HG03280 (cell line): Measurements from ENCODE around the gene HCLS1.
"Not testable (repeated sequence)": the region's sequence is repeated elsewhere in the genome, so short reads cannot be mapped to it uniquely, and the experiment has no call there.

Experiments
- ATAC-seq: cut with Tn5 transposase; IDR thresholded peaks from one replicate; pipeline ENCODE4 v1.9.1; 2021; ENCODE audit warnings: mild to moderate bottlenecking, moderate library complexity; ENCODE audit not compliant: unreplicated experiment

Gene HCLS1

DNA sequence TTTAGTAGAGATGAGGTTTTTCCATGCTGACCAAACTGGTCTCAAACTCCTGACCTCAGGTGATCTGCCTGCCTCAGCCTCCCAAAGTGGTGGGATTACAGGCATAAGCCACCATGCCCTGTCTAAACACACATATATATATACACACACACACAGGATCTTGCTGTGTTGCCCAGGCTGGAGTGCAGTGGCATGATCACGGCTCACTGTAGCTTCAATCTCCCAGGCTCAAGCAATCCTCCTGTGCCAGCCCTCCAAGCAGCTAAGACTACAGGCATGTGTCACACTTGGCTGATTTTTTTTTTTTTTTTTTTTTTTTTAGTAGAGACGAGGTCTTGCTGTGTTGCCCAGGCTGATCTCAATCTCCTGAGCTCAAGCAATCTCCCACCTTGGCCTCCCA is 60.8 kb downstream of the HCLS1 start:
- ATAC-seq: not testable (repeated sequence)

DNA sequence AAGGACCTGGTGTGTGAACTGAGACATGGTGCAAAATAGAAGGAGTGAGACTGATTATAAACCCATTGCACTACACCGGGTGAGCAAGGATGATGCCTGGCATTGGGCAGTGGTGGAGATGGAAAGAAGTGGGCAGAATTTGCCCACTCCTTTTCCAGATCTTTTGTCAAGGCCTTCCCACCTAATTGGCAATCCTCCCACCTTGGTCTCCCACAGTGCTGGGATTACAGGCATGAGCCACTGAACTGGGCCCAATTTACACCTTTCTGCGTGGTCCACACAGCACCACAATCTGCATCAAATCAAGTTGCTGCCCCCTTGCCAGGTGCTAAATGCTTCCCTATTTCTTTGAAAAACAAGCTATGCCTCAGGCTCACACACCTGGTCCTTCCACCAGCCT is 62.1 kb downstream of the HCLS1 start:
- no peak for ATAC-seq

DNA sequence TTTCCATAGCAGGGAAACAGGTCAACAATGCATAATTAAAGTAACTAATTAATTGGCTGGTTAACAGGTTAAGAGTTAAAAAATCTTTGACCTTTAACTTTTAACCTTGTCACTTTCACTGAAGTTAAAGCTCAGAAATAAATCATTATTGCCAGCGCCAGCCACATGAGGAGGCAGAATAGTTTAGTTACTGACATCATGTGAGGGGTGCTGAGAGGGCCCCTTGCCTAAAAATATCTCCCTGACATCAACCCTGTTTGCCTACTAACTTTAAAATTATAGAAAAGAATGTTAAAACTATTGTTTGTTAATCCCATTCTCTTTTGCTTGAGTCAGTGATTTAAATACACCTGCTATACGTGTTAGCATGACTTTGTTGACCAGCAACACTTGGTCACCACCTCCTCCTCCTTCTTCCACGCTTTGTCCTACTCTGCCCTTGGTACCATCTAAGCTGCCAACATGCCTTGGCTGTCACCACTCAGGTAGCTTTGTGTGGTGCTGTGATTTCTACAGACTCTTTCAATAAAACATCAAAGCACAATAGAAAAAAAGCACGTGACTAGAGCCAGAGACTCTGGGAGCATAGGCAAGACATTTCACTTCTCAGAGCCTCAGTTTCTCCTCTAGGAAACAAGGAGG is 64.8 kb downstream of the HCLS1 start:
- no peak for ATAC-seq

DNA sequence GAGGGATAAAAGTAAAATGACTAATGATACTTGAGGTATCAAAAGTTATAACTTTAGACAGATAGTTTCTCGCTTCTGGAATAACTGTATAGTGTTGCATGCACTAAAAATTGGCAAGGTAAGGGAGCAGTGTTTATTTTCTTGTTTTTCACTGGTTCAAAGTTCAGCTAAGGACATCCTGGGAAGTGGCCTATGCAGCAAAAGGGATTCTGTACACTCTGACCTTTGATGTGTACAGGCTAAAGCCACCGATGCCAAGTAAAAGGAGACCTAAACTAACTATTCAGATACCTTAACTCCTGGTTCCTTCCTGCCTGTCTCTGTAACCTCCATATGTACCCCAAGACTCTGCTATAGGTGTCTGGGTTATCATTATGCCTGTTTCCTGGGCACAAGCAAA is 65.9 kb downstream of the HCLS1 start:
- ATAC-seq: no peak

DNA sequence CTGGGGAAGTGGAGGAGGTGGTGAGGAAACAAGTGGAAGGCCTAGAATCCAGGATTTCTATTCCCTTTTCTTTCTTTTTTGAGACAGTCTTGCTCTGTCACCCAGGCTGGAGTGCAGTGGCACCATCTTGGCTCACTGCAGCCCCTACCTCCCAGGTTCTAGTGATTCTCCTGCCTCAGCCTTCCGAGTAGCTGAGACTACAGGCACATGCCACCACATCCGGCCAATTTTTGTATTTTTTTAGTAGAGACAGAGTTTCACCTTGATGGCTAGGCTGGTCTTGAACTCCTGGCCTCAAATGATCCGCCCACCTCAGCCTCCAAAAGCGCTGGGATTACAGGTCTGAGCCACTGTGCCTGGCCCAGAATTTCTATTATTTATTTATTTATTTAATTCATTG is 66.9 kb downstream of the HCLS1 start:
- not testable (repeated sequence) for ATAC-seq

DNA sequence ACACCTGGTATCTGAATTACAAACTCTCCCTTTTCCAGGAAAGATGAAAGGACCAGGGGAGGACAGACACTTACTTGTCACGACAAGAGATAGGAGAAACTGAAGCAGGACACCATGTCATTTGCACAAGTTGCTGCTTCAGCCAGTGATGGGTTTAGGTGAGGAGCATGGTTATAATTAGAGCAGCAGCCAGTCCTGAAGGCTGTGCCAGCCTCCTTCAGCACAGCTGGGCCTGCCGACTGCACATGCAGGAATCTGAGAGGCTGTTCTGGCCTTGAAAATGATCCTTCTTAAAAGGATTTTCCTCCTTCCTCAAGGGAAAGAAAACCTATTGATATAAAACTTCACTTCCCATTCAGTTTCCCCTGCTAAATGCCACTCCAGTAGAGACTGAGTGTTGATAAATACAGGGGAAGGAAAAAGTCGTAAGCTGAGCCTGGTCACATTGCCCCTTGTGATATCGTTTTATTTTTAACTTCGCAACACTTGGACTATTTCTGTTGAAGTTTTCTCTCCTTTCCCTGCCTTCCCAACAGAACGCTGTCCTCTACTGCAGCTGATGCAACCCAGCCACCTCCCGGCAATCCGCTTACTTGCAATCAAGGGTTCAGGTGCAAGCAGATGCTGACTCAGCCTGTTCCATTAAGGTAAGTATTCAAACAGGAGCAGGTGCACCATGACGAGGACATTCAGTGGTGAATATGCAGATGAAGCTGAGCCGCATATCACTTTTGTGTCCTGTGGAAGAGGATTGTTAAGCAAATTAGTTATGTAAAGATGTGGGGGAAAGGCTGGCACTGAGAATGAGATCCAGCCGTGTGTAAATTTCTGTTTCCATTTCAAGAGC is 67.6 kb downstream of the HCLS1 start, which contains the start of gene FBXO40:
FBXO40 (plus strand) TSS at position 524 of the 847 bp plus-strand sequence. CDS start 27,197 bp downstream, outside the sequence.
- ATAC-seq: peak; percentile 80

DNA sequence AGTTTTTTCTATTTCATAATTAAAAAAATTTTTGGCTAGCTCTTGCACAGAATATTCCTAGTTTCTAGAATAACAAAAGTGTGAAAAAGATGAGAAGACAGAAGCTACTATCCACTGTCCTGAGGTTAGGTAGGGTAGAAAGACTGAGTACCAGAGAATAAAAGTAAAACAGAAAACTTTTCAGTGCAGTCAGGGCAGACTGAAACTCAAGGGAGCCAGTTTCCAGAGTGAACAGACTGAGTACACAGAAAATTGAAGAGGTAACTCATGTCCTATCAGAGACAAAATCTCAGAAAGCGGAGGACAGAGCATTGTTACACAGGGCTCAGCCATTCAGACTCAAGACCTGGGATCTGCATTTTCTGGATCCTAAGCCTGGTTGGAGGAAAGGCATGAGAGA is 76.3 kb downstream of the HCLS1 start:
- ATAC-seq: no peak

DNA sequence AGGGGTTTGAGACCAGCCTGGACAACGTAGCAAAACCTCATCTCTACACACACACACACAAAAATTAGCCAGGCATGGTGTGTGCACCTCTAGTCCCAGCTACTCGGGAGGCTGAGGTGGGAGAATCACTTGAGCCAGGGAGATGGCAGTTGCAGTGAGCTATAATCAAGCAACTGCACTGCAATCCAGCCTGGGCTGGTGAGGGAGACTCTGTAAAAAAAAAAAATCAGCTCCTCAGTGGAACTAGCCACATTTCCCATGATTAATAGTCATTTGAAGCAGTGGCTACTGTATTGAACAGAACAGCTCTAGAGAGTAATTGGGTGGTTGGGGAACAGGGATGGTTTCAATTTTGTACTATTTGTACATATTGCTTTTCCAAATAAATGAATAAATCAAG is 79.0 kb downstream of the HCLS1 start:
- ATAC-seq: no peak
